GM12892 (cell line): Measurements from ENCODE around the gene HCN2.

Source experiments
- POLR2A ChIP-seq: IDR thresholded peaks from 2 replicates; pipeline ENCODE4 v1.6.1; 2011; ENCODE audit warnings: low read depth, low read length, control low read depth
- POLR2AphosphoS5 ChIP-seq: IDR thresholded peaks from 2 replicates; pipeline ENCODE4 v1.6.1; 2011; ENCODE audit warnings: low read depth, low read length, control low read depth
- TAF1 ChIP-seq: IDR thresholded peaks from 2 replicates; pipeline ENCODE4 v1.6.1; 2011; ENCODE audit warnings: low read depth, mild to moderate bottlenecking, control low read depth, low read length, borderline replicate concordance

DNA sequence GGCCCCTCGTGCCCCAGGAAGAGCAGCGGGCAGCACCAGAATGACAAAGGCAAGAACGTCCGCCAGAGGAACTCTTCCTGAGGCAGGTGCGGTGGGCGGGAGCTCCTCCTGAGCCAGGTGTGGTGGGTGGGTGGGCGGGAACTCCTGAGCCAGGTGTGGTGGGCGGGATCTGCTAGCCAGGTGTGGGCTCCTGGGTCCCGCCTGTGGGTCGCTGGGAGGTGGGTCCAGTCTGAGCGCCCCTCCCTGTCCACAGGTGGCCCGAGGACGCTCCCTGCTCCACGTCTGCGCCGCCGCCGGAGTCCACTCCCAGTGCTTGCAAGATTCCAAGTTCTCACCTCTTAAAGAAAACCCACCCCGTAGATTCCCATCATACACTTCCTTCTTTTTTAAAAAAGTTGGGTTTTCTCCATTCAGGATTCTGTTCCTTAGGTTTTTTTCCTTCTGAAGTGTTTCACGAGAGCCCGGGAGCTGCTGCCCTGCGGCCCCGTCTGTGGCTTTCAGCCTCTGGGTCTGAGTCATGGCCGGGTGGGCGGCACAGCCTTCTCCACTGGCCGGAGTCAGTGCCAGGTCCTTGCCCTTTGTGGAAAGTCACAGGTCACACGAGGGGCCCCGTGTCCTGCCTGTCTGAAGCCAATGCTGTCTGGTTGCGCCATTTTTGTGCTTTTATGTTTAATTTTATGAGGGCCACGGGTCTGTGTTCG is 7.0 kb upstream of the HCN2 start:
- no peak for TF ChIP-seq POLR2AphosphoS5
- TF ChIP-seq POLR2A = no peak
- TF ChIP-seq TAF1 = no peak
